PFSK-1 (cell line): ENCODE measurements around the gene SH2B2.

ENCODE experiments used
- FOXP2 ChIP-seq: optimal IDR thresholded peaks from 2 replicates; pipeline ENCODE3; 2011; ENCODE audit warnings: borderline replicate concordance, control low read depth, inconsistent platforms; ENCODE audit not compliant: insufficient read depth; ENCODE audit errors: extremely low read length, extremely low read depth
- POLR2AphosphoS5 ChIP-seq: IDR thresholded peaks from 2 replicates; pipeline ENCODE4 v1.6.1; 2012; ENCODE audit warnings: low read depth, mild to moderate bottlenecking, control low read depth, low read length, moderate library complexity
- REST ChIP-seq, 2 experiments: IDR thresholded peaks; 2 replicates each; pipeline versions ENCODE4 v1.6.1 to v1.8.0; 2011 to 2012; ENCODE audit warnings: low read depth in 2 of 2, low read length in 2 of 2, control low read depth in 1 of 2, inconsistent platforms in 1 of 2, mild to moderate bottlenecking in 1 of 2, moderate library complexity in 1 of 2; ENCODE audit not compliant: insufficient read depth in 1 of 2
- SIN3A ChIP-seq: IDR thresholded peaks from 2 replicates; pipeline ENCODE4 v1.6.1; 2012; ENCODE audit warnings: mild to moderate bottlenecking, low read length, moderate library complexity, borderline replicate concordance; ENCODE audit not compliant: insufficient read depth
- TAF1 ChIP-seq: IDR thresholded peaks from 2 replicates; pipeline ENCODE4 v1.6.1; 2012; ENCODE audit warnings: low read length, control low read depth, borderline replicate concordance; ENCODE audit not compliant: insufficient read depth

Gene SH2B2

GRCh38 chr7:102289057-102289456 lies 2.4 kb downstream of the SH2B2 start:
- no peak for TF ChIP-seq REST (IDR thresholded peaks at IDR 0.05; ENCODE audit: insufficient read depth in 1 of 2, low read depth in 2 of 2, low read length in 2 of 2)
- TF ChIP-seq POLR2AphosphoS5, result no peak
- TF ChIP-seq FOXP2, result no peak
- TF ChIP-seq TAF1, result no peak
- TF ChIP-seq SIN3A, result no peak

- TF ChIP-seq TAF1 (no peak), POLR2AphosphoS5 (no peak), REST (IDR thresholded peaks at IDR 0.05; ENCODE audit: insufficient read depth in 1 of 2, low read depth in 2 of 2, low read length in 2 of 2) (no peak), FOXP2 (no peak), SIN3A (no peak)
Observed at GRCh38 chr7:102291056-102291915, 4.6 kb downstream of the SH2B2 start.

GRCh38 chr7:102291916-102292267 lies 5.2 kb downstream of the SH2B2 start:
- TF ChIP-seq SIN3A, result no peak
- TF ChIP-seq TAF1, result no peak
- no peak for TF ChIP-seq FOXP2
- no peak for TF ChIP-seq POLR2AphosphoS5
- TF ChIP-seq REST (IDR thresholded peaks at IDR 0.05; ENCODE audit: insufficient read depth in 1 of 2, low read depth in 2 of 2, low read length in 2 of 2), result no peak

GRCh38 chr7:102292813-102293798 lies 6.4 kb downstream of the SH2B2 start:
- no peak for TF ChIP-seq REST (IDR thresholded peaks at IDR 0.05; ENCODE audit: insufficient read depth in 1 of 2, low read depth in 2 of 2, low read length in 2 of 2)
- no peak for TF ChIP-seq SIN3A
- no peak for TF ChIP-seq POLR2AphosphoS5
- no peak for TF ChIP-seq FOXP2
- TF ChIP-seq TAF1, result no peak
